GM18517 (cell line): ENCODE results near the gene CD200R1L.
A peak's percentile ranks its signal among the peaks of the same experiment; 100 is the strongest.

ENCODE experiments used
- ATAC-seq: cut with Tn5 transposase; IDR thresholded peaks from one replicate; pipeline ENCODE4 v1.9.1; 2021; ENCODE audit warnings: mild to moderate bottlenecking, moderate library complexity; ENCODE audit not compliant: unreplicated experiment

Gene CD200R1L

GRCh38 chr3:112793326-112794081, 53.2 kb downstream of the CD200R1L start:
- no peak for ATAC-seq

DNA sequence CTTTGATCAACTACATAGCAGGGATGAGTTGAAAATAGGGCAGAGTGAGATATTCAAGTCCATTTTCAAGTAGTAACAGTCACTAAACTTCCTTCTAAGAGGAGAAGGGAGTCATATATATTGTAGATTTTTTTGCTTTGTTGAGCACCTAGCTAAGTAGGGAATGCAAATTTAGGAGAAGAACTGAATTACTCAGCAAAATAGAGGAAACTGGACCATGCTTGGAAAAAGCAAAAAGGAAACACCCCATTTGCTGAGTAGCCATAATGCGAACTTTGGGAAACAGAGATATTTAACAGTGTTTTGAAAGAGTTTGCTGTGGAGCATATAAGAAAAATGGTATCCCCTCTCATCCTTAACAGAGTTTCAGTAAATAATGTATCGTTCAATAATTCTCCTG, 54.9 kb downstream of the CD200R1L start:
- no peak for ATAC-seq

DNA sequence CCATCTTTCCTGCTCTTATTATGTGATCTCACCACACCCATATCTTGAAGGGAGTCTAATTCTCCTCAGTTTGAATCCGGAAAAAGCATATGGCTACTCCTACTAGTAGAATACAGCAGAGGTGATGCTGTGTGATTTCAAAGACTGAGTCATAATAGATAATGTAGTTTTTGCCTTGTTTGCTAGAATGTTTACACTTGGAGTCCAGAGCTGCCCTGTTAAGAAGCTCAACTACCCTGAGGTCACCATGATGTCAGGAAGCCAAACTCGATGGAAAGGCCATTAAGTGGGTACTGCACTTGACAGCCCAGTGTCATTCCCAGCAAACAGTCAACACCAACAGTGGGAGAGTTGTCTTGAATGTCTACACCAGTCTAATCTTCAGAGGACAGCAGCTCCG, 56.9 kb downstream of the CD200R1L start:
- no peak for ATAC-seq

DNA sequence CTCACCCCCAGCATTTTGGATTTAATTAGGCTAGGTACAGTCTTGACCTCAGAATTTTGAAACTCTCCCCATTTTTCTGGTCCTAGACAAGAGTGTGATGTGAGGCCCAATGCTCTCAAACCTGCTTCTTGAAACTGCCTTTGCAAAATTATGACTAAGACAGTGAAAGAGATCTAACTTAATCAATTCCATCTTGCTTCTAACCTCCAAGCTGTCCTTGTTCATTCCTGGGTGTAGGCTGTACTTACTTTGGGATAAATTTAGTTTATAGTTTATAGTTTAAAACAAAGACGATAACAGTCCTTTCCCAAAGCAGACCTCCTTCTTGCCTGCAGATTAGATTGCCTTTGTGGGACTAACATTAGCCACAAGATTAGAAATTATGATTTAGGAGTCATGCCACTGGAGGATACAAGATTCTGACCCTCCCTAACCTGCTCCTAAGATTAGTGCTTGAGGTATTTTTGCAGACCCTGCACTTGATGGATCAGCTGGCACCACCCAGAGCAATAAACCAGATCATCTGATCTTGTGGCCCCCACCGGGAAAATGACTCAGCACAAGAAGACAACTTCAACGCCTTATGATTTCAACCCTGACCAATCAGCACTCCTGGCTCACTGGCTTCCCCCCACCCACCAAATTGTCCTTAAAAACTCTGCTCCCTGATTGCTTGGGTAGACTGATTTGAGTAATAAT, 59.6 kb downstream of the CD200R1L start:
- ATAC-seq, result no peak

DNA sequence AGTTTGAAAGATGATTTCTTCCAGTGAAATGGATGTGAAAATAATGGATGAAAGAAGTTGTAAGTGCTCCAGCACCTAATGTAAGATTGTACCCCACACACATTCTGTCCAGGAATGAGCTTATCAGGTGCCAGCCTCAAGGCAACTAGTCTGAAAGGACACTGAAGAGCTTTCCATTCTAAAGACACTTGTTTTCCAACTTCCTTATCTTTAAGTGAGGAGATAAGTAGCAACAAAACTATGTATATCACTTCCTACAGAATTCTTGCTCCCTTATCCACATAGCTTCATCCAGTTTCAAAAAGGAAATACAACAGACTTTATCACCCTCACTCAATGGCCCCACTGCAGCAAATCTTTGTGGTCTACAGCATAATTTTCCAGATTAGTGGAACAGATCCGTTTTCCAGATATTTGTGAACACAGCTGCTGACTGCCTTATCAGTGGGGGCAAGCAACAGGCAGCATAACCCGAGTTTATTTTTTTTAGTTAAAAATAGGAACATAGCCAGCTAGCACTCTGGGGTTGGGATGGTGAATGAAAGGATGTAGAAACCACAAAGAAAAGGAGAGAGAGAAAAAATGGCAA, 60.6 kb downstream of the CD200R1L start:
- no peak for ATAC-seq

DNA sequence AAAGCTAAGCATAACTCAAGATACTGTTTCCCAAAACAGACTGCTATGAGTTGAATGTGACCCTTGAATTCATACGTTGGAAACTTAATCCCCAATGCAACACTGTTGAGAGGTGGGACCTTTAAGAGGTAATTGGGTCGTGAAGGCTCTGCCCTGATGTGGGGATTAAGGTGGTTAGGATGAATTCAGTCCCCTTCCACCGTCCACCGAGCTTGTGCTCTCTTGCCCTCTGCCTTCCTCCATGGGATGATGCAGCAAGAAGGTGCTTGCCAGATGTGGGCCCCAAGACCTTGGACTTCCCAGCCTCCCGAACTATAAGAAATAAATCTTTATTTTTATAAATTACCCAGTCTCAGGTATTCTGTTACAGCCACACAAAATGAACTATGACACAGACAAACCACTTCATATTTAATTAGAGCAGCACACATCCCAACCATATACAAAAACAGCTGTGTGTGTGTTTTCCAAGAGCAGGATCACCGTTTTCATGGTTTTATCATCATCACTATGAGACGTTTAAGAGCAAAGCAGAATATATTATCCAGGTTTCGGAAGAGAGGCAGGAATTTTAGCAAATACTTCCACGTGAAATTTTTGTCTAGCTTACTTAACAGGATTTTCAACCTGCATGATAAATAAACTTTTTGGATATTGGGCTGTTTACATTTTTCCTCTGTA, 61.2 kb downstream of the CD200R1L start:
- ATAC-seq, result no peak

GRCh38 chr3:112782491-112782890, 64.2 kb downstream of the CD200R1L start:
- no peak for ATAC-seq

DNA sequence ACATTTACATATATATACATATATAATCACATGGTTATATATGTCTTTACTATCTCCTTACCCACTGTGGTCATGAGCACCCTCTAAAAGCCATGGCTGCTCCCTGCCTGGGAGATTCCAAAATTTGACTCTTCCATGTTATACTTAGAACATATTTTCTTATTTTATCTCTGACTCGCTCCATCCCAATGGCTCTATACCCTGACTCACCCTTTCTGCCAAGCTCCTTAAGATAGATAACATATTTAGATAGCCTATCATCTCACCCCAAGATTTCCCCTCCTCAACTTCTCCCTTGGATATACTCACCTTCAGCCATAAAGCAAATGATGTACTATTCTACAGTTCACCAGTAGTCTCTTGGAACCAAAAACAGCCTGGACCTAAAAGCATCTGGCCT, 65.1 kb downstream of the CD200R1L start:
- ATAC-seq, result no peak

- no peak for ATAC-seq
Measured at GRCh38 chr3:112779558-112780480, 66.8 kb downstream of the CD200R1L start.

- no peak for ATAC-seq
Measured at GRCh38 chr3:112779011-112779410, 67.7 kb downstream of the CD200R1L start.

DNA sequence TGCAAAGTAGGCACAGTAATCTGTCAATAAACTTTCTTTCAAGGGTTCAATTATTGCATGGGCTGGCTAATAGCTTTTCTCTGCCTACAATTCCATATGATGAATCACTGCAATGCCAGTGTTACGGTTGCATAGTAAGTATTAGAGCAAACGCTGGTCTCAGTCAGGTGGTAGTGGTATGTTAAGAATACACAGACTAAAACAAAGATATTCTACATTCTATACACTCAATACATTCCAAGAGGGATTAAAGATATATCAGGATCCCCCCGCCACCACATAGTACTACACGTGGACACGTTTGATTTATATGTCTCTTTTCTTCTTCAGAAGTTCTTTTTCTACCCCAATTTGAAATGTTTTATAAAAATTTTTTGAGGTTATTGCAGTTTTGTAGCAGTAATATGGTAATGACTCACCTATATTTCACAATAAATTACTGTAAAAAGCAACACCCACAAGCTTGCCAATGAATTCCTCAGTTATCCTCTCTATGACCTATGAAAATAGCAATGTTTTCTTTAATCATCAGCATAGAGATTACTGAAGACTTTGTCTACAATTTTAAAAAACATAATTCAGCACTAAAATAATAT, 68.2 kb downstream of the CD200R1L start:
- ATAC-seq, result no peak

DNA sequence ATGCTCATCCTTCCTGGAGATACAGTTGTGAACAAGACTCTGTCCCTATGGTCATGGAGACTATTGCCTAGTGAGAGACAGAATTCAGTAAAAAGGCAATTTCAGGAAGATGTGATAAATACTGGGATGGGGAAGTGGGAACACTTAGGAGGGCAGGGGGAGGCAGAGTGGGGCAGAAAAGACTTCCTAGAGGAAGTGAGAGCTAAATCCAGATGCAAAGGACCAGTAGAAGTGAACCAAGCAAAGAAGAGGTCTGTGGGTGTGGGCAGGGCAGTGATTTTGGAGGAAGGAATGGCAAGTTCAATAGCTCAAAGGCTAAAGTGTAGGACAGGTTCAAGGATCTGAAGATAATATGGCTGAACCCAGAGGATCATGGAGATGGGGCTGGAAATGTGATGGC, 68.9 kb downstream of the CD200R1L start:
- ATAC-seq, result no peak

DNA sequence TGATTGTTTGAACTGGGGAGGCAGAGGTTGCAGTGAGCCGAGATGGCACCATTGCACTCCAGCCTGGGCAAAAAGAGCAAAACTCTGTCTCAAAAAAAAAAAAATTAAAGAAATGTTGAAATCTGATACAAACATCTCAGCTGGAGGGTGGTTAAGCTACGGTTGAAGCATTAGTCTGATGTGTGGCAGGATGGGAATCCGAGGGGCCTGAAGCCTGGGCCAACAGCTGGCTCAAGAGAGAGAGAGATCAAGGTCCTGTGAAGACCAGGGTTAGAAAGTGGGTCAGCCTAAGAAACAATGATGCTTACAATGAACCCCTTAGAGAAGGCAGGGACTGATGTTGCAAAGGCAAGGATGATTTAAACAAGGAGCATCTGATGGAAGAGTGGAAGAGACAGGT, 69.8 kb downstream of the CD200R1L start:
- no peak for ATAC-seq

DNA sequence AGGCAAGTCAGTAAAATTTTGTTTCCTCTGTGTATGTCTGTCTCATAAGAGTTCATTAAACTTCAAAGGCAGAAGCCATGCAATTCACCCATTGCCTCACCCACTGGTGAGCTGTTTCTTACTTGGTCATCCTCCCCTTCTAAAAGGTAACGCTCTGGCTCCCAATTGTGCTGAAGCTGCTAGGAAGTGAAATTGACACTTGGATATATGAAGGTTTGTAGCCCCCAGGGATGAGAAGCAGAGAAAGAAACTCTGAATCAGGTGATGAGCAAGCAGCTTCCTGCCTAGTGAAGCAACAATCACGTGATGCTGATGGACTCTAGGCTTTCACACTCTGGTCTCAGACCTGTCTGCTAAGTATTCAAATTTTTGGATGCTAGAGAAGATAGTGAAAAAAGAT, 70.7 kb downstream of the CD200R1L start:
- peak; percentile 68 for ATAC-seq

GRCh38 chr3:112775011-112775742, 71.5 kb downstream of the CD200R1L start:
- no peak for ATAC-seq

DNA sequence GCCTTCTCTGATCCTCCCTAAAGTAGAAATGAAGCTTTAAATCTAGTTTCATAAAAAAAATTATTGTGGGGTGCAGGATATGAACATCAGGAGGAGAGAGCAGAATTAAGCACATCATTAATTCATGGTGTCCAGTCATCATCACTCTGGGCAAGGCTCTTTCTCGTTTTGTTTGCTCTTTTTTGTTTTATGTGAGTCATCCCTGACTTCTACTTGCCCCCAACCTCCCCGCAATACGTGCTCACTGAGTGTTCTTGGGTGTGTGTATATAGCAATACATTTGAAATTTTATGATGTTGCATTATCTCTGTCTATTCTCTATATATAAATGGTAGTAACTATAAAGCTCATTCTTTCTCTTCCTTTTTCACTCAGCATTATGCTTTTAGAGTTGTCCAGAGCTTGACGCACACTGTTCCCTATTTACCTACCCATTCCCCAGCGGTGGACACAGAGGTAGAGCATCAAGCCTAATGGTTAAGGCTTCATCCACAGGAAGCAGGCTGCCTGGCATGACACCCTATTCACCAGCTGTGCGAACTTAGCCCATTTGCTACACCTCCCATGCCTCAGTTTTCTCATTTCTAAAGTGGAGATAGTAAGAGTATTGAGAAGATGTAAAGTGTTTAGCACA, 72.3 kb downstream of the CD200R1L start:
- ATAC-seq, result no peak

DNA sequence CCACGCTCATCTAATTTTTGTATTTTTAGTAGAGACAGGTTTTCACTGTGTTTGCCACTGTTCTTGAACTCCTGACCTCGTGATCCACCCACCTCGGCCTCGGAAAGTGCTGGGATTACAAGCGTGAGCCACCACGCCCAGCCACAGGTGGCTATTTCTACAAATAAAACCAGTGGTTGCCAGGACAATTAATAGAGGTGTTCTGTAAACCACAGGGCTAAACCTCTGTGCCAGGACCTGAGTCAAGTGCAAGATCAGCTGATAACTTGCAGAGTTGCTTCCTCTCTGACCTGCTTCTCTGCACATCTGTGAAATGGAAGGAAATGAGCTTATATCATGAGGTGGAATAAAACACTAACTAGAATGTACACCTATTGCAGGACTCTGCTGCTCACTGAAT, 72.8 kb downstream of the CD200R1L start:
- ATAC-seq, result no peak

DNA sequence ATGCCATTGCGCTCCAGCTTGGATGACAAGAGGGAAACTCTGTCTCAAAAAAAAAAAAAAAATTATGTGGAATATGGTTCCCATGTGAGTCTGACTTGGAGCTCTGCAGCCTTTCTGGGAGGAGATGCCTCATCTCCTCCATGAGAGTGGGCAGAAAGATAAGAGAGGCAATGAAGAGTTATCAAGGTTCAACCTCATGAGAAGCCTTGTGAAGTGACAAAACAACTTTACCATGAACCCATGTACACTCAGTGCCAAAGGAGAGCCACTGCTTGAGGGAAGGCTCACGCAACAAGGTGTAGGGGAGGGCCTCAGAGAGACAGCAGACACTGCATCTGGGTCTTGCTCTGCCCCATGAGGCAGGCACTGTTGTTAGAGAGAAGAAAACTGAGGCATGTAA, 75.7 kb downstream of the CD200R1L start:
- ATAC-seq, result no peak

GRCh38 chr3:112770032-112770626, 76.5 kb downstream of the CD200R1L start:
- ATAC-seq, result no peak
